Measurements from ENCODE around the gene PIGR. TPM values are rescaled to one million over a fixed set of nuclear protein-coding genes. Genes with fewer than 3 reads are reported as not detected.

PIGR gene
- total and polyA plus RNA-seq, 2 of the 8 experiments (the other 6 are each of a cell fraction or from before 2014, with no cell fraction given): not detected

GRCh38 chr1:206918076-206918475, 28.2 kb downstream of the PIGR start:
- Histone ChIP-seq H3K14ac (ENCODE audit: insufficient read length) (no peak overlapping the region), H2BK120ac (replicated peaks; ENCODE audit: low read depth, low read length) (no peak overlapping the region), H2AFZ (ENCODE audit: low read length) (no peak overlapping the region), H4K5ac (ENCODE audit: insufficient read length, low read depth, low read length) (no peak overlapping the region), H3K36me3 (ENCODE audit: control insufficient read depth in 2 of 4, insufficient read depth in 4 of 4, low read length in 3 of 4) (no peaks in the 10 kb centered on the region), H3K18ac (ENCODE audit: extremely low read depth, low read length) (no peak overlapping the region), H4K91ac (replicated peaks; ENCODE audit: insufficient read length, low read length) (no peak overlapping the region), H3K9ac (replicated peaks in 1 of 4; ENCODE audit: extremely low read depth in 1 of 4, low read depth in 3 of 4, low read length in 3 of 4) (no peak overlapping the region), H3K4me3 (ENCODE audit: extremely low read depth in 1 of 4, insufficient read depth in 2 of 4, low read depth in 3 of 4, low read length in 4 of 4) (no peak overlapping the region), H3K4ac (replicated peaks; ENCODE audit: insufficient read length, low read depth, low read length) (no peak overlapping the region), H2BK20ac (ENCODE audit: low read length) (no peak overlapping the region), H3K56ac (replicated peaks; ENCODE audit: insufficient read length, low read depth, low read length) (no peak overlapping the region), H4K8ac (ENCODE audit: extremely low read depth, insufficient read depth, low read length) (no peak overlapping the region), H3K23ac (ENCODE audit: insufficient read length) (no peak overlapping the region), H2BK15ac (ENCODE audit: low read length) (no peak overlapping the region), H2BK5ac (ENCODE audit: low read depth, low read length) (no peak overlapping the region), H2AK5ac (ENCODE audit: low read depth, low read length) (no peak overlapping the region), H3K79me1 (ENCODE audit: low read depth, low read length) (no peaks in the 10 kb centered on the region), H3K79me2 (ENCODE audit: control insufficient read depth in 1 of 2, insufficient read depth in 2 of 2, low read length in 2 of 2) (no peaks in the 10 kb centered on the region), H3K27me3 (replicated peaks in 1 of 4; ENCODE audit: control insufficient read depth in 3 of 4, extremely low read depth in 1 of 4, insufficient read depth in 3 of 4, low read length in 3 of 4) (no peaks in the 10 kb centered on the region), H4K20me1 (replicated peaks in 1 of 2; ENCODE audit: control insufficient read depth in 1 of 2, insufficient read depth in 2 of 2, low read length in 2 of 2) (no peaks in the 10 kb centered on the region), H2BK12ac (ENCODE audit: low read depth, low read length) (no peak overlapping the region), H3K4me2 (ENCODE audit: insufficient read depth in 1 of 2, low read depth in 2 of 2, low read length in 2 of 2) (no peak overlapping the region), H3K27ac (ENCODE audit: low read depth, low read length) (no peak overlapping the region), H3K9me3 (ENCODE audit: insufficient read depth in 2 of 2, low read depth in 1 of 2, low read length in 1 of 2) (no peaks in the 10 kb centered on the region), H3K23me2 (ENCODE audit: low read depth, low read length) (no peaks in the 10 kb centered on the region; the same call in 1 of the 2 replicates), H3K4me1 (replicated peaks in 1 of 4; ENCODE audit: control insufficient read depth in 3 of 4, insufficient read depth in 4 of 4, low read length in 3 of 4) (no peaks in the 10 kb centered on the region)
- WGBS, 2 experiments (ENCODE audit: extremely low coverage in 1 of 2, insufficient coverage in 1 of 2, insufficient read length in 1 of 2, insufficient replicate concordance in 2 of 2, low coverage in 1 of 2, low lambda C conversion rate in 2 of 2, missing lambda C conversion rate in 1 of 2): 90% methylated on average over 3 of the region's 3 CpGs; no CpG with 5 or more reads in 1 of the 2 experiments
- no peak for DNase-seq (ENCODE audit: low read depth in 1 of 2, low spot score in 2 of 2)
- FAIRE-seq: no peak
- ChIA-PET POLR2A (ENCODE audit: partially characterized antibody) (no interaction called here), CTCF (ENCODE audit: partially characterized antibody) (interaction anchor here (0.9 to 12.9 kb wide), 12 partner anchors 9 to 183 kb away, joined by 3 to 180 read pairs (median 4); no protein-coding TSS in a partner anchor)
- TF ChIP-seq RNF2 (IDR thresholded peaks at IDR 0.05; ENCODE audit: borderline replicate concordance, low read depth, low read length, missing control alignments, poor library complexity, severe bottlenecking): no peak
- no peak for TF ChIP-seq TAF1 (IDR thresholded peaks at IDR 0.05; ENCODE audit: low read depth, low read length)
